Testis (tissue), 3 donors: ENCODE measurements around the gene MXRA8. TPM values are rescaled to one million over a fixed set of nuclear protein-coding genes. Genes with fewer than 3 reads are reported as not detected.
"Not testable (repeated sequence)": the region's sequence is repeated elsewhere in the genome, so short reads cannot be mapped to it uniquely, and the experiment has no call there.

Experiments used
- DNase-seq: peaks from one replicate; pipeline ENCODE4 v3.0.0-alpha.2; 2019
- H3K27ac ChIP-seq, 2 donors: fragments of 200-600 bp; sonication (generic); one replicate each; pipeline ENCODE4 v1.5.1; 2019
- H3K27me3 ChIP-seq: fragments of 200-600 bp; sonication (generic); one replicate; pipeline ENCODE4 v1.5.1; 2019
- H3K36me3 ChIP-seq: fragments of 200-600 bp; sonication (generic); one replicate; pipeline ENCODE4 v1.5.1; 2017; ENCODE audit warnings: low read depth; ENCODE audit errors: missing control alignments
- H3K4me1 ChIP-seq: fragments of 200-600 bp; sonication (generic); one replicate; pipeline ENCODE4 v1.5.1; 2019
- H3K4me3 ChIP-seq, 2 donors: fragments of 200-600 bp; sonication (generic); one replicate each; pipeline ENCODE4 v1.5.1; 2017 to 2019
- H3K9me3 ChIP-seq: fragments of 200-600 bp; sonication (generic); one replicate; pipeline ENCODE4 v1.5.1; 2017
- POLR2A ChIP-seq: fragments of 450-650 bp; IDR thresholded peaks from one replicate; pipeline ENCODE4 v1.6.1; 2017; ENCODE audit warnings: antibody characterized with exemption, mild to moderate bottlenecking, moderate library complexity
- WGBS, 2 donors: methylation state at CpG; one replicate each; pipeline ENCODE4 v1.1.5; 2018; 5-methylcytosine and 5-hydroxymethylcytosine counted together
- intact Hi-C: fragments of 100-400 bp; cut with DNase I; formaldehyde crosslinking; loops from one replicate; pipeline ENCODE4 v1.15.1; 2023; ENCODE audit warnings: low total_unique reads
- polyA plus RNA-seq: library from polyadenylated mRNA; stranded (reverse); fragments of 350-450 nt; fragmentation: Illumina TruSeq; extraction: RNeasy Lipid Tissue Mini Kit (QIAGEN cat#74804); gene quantifications from one replicate; pipeline ENCODE4 v1.2.3, GENCODE V29; 2014; ENCODE audit warnings: low read depth, low replicate concordance; ENCODE audit not compliant: insufficient read depth
- total RNA-seq, 2 donors: library from RNA; depleted of rRNA; stranded (reverse); fragments of >200 nt; gene quantifications; one replicate each; pipeline ENCODE4 v1.2.3, GENCODE V29; 2016
- TF ChIP-seq, protein P1 (sequence below), 3 experiments: fragments of 450-650 bp in 2 of 3; fragments of 200-600 bp in 1 of 3; sonication (generic) in 1 of 3; IDR thresholded peaks; one replicate each; pipeline ENCODE4 v1.5.1; 2016 to 2019; ENCODE audit warnings: antibody characterized with exemption in 3 of 3, mild to moderate bottlenecking in 2 of 3, moderate library complexity in 1 of 3

MXRA8 gene
- total and polyA plus RNA-seq, 3 donors from 2014 or later, result 60.2 to 102 (median 63.3) TPM

DNA sequence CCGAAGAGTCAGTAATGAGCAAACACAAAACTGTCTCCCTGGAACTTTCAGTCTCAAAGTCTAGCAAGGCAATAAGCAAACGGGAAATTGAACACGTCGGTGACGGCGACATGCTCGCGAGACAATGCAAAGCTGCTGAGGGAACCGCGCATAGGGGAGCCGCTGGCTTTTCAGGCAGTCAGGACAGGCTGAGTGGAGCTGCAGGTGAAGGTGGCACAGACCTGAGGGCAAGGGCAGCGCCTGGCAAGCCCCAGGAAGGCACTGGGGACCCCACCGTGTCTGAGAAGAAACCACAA, 38.8 kb downstream of the MXRA8 start:
- no peak for TF ChIP-seq POLR2A
- TF ChIP-seq, protein P1, sequence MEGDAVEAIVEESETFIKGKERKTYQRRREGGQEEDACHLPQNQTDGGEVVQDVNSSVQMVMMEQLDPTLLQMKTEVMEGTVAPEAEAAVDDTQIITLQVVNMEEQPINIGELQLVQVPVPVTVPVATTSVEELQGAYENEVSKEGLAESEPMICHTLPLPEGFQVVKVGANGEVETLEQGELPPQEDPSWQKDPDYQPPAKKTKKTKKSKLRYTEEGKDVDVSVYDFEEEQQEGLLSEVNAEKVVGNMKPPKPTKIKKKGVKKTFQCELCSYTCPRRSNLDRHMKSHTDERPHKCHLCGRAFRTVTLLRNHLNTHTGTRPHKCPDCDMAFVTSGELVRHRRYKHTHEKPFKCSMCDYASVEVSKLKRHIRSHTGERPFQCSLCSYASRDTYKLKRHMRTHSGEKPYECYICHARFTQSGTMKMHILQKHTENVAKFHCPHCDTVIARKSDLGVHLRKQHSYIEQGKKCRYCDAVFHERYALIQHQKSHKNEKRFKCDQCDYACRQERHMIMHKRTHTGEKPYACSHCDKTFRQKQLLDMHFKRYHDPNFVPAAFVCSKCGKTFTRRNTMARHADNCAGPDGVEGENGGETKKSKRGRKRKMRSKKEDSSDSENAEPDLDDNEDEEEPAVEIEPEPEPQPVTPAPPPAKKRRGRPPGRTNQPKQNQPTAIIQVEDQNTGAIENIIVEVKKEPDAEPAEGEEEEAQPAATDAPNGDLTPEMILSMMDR (IDR thresholded peaks at IDR 0.05), result no peak
- 91 to 92% methylated on average over 12 to 13 of the region's 13 CpGs for WGBS, 2 donors
- DNase-seq, result no peak
- no peaks in the 10 kb centered on the region for H3K36me3 ChIP-seq
- peak overlapping the region in 1 of 2 donors; percentile 4 for H3K27ac ChIP-seq
- intact Hi-C loops, result no loop called here
- peaks cover 21% of the 10 kb centered on the region for H3K4me1 ChIP-seq
- H3K9me3 ChIP-seq, result no peaks in the 10 kb centered on the region
- H3K4me3 ChIP-seq, result no peak overlapping the region
- no peaks in the 10 kb centered on the region for H3K27me3 ChIP-seq

DNA sequence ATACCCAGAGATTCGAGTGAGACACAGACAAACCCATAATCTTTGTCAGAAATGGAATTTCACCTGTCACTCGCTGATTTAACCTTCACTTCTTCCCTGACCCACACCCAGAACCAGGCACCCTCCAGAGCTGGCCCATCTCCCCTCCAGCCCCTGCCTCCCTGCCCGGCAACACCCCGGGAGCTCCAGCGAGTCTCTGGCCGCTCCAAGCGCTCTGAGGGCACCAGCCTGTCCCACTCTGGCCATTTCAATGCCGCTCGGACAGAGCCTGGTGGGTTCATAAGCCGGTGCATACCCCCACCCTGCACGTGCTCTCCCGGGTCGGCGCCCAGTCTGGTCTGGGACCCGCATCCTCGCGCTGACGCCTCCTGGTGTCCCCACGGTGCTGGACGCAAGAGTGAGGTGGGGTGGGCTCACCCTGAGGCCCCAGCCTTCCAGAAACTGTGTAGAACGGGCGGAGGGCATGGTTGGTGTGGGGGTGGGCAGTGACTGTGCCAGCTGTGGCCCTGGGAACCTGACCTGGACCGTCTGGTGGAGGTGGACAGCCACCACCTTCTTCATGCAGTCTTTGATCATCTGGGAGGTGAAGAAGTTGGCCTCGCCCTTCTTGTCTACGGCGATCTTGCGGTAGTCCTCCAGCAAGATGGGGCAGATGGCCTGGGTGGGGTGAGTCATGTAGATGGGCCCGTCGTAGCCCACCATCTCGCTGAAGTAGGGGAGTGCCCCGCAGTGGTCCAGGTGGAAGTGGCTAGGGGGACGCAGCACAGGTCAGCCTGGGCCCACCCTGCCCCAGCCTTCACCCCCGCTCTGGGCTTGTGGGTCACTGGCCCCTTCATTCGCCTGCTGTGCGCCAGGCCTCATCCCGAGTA, 39.3 kb downstream of the MXRA8 start:
- H3K27me3 ChIP-seq, result no peaks in the 10 kb centered on the region
- peaks cover 21% of the 10 kb centered on the region for H3K4me1 ChIP-seq
- no peaks in the 10 kb centered on the region for H3K36me3 ChIP-seq
- TF ChIP-seq, protein P1 (IDR thresholded peaks at IDR 0.05), result no peak
- TF ChIP-seq POLR2A, result no peak
- no peak overlapping the region for H3K4me3 ChIP-seq
- H3K9me3 ChIP-seq, result no peaks in the 10 kb centered on the region
- no peak for DNase-seq
- peak overlapping the region in 1 of 2 donors; percentile 4 for H3K27ac ChIP-seq
- intact Hi-C loops, result no loop called here
- WGBS, 2 donors, result 88 to 91% methylated on average over 20 to 36 of the region's 36 CpGs

DNA sequence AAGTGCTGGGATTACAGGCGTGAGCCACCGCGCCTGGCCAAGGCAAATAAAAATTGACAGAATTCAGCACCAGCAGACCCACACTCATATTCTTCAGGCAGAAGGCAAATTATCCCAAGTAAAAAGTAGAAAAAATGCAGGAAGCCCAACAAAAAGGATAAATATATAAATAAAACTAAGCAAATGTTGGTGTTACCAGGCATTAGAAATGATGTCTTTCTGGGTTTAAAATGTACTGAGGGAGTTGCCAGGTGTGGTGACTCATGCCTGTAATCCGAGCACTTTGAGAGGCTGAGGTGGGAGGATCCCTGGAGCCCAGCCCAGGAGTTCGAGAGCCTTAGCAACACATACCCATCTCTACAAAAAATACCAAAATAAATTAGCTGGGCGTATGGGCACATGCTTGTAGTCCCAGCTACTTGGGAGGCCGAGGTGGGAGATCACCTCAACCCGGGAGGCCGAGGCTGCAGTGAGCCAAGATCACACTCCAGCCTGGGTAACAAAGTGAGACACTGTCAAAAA, 40.2 kb downstream of the MXRA8 start:
- Histone ChIP-seq H3K27ac (peak overlapping the region in 1 of 2 donors; percentile 37), H3K4me3 (no peak overlapping the region), H3K4me1 (peaks cover 18% of the 10 kb centered on the region), H3K36me3 (no peaks in the 10 kb centered on the region), H3K27me3 (no peaks in the 10 kb centered on the region), H3K9me3 (no peaks in the 10 kb centered on the region)
- TF ChIP-seq, protein P1 (IDR thresholded peaks at IDR 0.05), result no peak
- TF ChIP-seq POLR2A, result no peak
- WGBS, 2 donors, result 55 to 64% methylated on average over 9 of the region's 9 CpGs
- peak; percentile 91 for DNase-seq
- intact Hi-C loops, result no loop called here

DNA sequence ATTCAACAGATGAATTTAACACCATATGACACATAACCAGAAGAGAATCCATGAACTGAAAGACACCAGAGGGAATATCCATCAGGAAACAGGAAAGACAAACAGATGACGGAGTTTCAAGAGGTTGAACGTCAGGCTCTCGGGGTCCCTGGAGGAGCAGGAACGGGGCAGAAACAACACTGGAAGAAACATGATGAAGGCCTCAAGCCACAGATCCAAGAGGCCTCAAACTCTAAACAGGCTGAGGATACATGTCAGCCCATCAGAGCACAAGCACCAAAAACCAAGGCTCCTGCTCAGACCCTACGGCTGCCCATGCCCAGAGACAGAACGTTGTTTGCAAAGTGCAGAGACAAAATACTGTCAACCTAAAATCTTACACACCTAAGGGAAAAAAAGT, 40.9 kb downstream of the MXRA8 start:
- intact Hi-C loops, result no loop called here
- Histone ChIP-seq H3K36me3 (no peaks in the 10 kb centered on the region), H3K4me1 (peaks cover 10% of the 10 kb centered on the region), H3K4me3 (no peak overlapping the region), H3K27ac (peak overlapping the region in 1 of 2 donors; percentile 37), H3K9me3 (no peaks in the 10 kb centered on the region), H3K27me3 (no peaks in the 10 kb centered on the region)
- DNase-seq, result no peak
- TF ChIP-seq POLR2A, result no peak
- 89 to 90% methylated on average over 6 of the region's 6 CpGs for WGBS, 2 donors

DNA sequence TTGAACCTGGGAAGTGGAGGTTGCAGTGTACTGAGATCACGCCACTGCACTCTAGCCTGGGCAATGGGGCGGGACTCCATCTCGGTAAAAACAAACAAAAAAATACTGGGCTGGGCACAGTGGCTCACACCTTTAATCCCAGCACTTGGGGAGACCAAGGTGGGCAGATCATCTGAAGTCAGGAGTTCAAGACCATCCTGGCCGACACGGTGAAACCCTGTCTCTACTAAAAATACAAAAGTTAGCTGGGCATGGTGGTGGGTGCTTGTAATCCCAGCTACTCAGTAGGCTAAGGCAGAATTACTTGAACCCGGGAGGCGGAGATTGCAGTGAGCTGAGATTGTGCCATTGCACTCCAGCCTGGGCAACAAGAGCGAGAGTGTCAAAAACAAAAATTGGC, 42.2 kb downstream of the MXRA8 start:
- H3K27me3 ChIP-seq, intact Hi-C loops, H3K4me3 ChIP-seq, H3K9me3 ChIP-seq, DNase-seq, H3K27ac ChIP-seq, H3K36me3 ChIP-seq: not testable (repeated sequence)
- 92 to 95% methylated on average over 8 of the region's 8 CpGs for WGBS, 2 donors
- peaks cover 10% of the 10 kb centered on the region for H3K4me1 ChIP-seq
